Left lung (tissue), 10 donors: ENCODE results near the gene XXYLT1. TPM values are rescaled to one million over a fixed set of nuclear protein-coding genes. Genes with fewer than 3 reads are reported as not detected.
"Not testable (repeated sequence)": the region's sequence is repeated elsewhere in the genome, so short reads cannot be mapped to it uniquely, and the experiment has no call there.

ENCODE experiments used
- ATAC-seq: fragments of 200-7000 bp; cut with Tn5 transposase; one replicate; pipeline ENCODE4 v1.9.1; 2020; ENCODE audit warnings: moderate library complexity
- DNase-seq, 4 donors: peaks; one replicate each; pipeline ENCODE4 v3.0.0-alpha.2; 2013 to 2020
- H3K27ac ChIP-seq, 2 donors: fragments of 200-600 bp; sonication (generic) in 1 of 2; one replicate each; pipeline versions ENCODE4 v1.5.0 to v1.8.0; 2020 to 2021
- H3K27me3 ChIP-seq, 2 donors: fragments of 200-600 bp; sonication (generic) in 1 of 2; one replicate each; pipeline versions ENCODE4 v1.5.0 to v1.8.0; 2020 to 2021
- H3K36me3 ChIP-seq, 2 donors: fragments of 200-600 bp; sonication (generic) in 1 of 2; one replicate each; pipeline versions ENCODE4 v1.5.0 to v1.8.0; 2020 to 2021
- H3K4me1 ChIP-seq, 2 donors: fragments of 200-600 bp; one replicate each; pipeline ENCODE4 v1.8.0; 2021
- H3K4me3 ChIP-seq, 2 donors: fragments of 200-600 bp; sonication (generic) in 1 of 2; one replicate each; pipeline versions ENCODE4 v1.5.0 to v1.8.0; 2020 to 2021; ENCODE audit warnings: mild to moderate bottlenecking in 1 of 2
- H3K9me3 ChIP-seq, 2 donors: fragments of 200-600 bp; sonication (generic) in 1 of 2; one replicate each; pipeline versions ENCODE4 v1.5.0 to v1.8.0; 2020 to 2021
- intact Hi-C, 2 donors: fragments of 100-400 bp; cut with DNase I; formaldehyde crosslinking; loops; one replicate each; pipeline versions ENCODE4 v1.11.2 to v1.14.2; 2022
- polyA plus RNA-seq, 6 donors: library from polyadenylated mRNA; unstranded; fragments of 120-200 nt; gene quantifications; one replicate each; pipeline ENCODE4 v1.2.1, GENCODE V29; 2013; ENCODE audit not compliant: insufficient read length in 6 of 6
- total RNA-seq, 2 donors: library from RNA; stranded (reverse); fragmentation: NEBNext Ultra II Directional; extraction: Animal tissue kit (Norgen Biotek cat#: 25700); gene quantifications; one replicate each; pipeline ENCODE4 v1.2.1, GENCODE V29; 2021
- TF ChIP-seq, protein P1 (sequence below), 2 donors: fragments of 200-600 bp; sonication (generic) in 1 of 2; IDR thresholded peaks; one replicate each; pipeline versions ENCODE4 v1.5.0 to v1.8.0; 2021; ENCODE audit warnings: antibody characterized with exemption in 2 of 2
- donor health status: DM: no; HTN: yes; CAD: no.
- donor health status: DM: no; HTN: no; CAD: no.

The XXYLT1 gene
- total and polyA plus RNA-seq, 8 donors, result 11.3 to 31.1 (median 25.5) TPM

DNA sequence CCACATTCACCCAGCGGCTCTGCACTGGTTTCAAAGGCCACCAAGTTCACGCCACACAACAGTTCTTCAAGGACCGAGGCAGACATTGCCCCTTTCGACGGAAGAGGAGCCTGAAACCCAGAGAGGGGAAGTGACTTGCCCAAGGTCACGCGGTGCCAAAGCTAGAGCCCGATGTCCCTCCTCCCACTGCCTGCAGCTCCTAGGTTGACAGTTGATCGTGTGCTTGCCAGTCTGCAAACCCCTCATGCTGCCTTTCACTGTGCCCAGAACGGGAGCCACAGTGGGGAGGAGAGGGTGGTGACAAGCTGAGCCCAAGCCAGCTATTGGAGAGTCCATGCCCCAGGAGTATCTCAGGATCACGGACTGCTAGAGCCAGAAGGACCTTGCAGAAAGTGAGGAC, 230.9 kb downstream of the XXYLT1 start:
- H3K27ac ChIP-seq, result no peak overlapping the region
- no peak overlapping the region for H3K4me3 ChIP-seq
- intact Hi-C loops, result no loop called here
- H3K36me3 ChIP-seq, result no peaks in the 10 kb centered on the region
- TF ChIP-seq, protein P1, sequence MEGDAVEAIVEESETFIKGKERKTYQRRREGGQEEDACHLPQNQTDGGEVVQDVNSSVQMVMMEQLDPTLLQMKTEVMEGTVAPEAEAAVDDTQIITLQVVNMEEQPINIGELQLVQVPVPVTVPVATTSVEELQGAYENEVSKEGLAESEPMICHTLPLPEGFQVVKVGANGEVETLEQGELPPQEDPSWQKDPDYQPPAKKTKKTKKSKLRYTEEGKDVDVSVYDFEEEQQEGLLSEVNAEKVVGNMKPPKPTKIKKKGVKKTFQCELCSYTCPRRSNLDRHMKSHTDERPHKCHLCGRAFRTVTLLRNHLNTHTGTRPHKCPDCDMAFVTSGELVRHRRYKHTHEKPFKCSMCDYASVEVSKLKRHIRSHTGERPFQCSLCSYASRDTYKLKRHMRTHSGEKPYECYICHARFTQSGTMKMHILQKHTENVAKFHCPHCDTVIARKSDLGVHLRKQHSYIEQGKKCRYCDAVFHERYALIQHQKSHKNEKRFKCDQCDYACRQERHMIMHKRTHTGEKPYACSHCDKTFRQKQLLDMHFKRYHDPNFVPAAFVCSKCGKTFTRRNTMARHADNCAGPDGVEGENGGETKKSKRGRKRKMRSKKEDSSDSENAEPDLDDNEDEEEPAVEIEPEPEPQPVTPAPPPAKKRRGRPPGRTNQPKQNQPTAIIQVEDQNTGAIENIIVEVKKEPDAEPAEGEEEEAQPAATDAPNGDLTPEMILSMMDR (IDR thresholded peaks at IDR 0.05), result no peak
- ATAC-seq (peak; percentile 60), DNase-seq (peak in 2 of 4 donors; percentile 79 to 89)
- H3K4me1 ChIP-seq, result peaks cover 0 to 6% of the 10 kb centered on the region in 2 donors
- no peaks in the 10 kb centered on the region for H3K27me3 ChIP-seq
- no peaks in the 10 kb centered on the region for H3K9me3 ChIP-seq

DNA sequence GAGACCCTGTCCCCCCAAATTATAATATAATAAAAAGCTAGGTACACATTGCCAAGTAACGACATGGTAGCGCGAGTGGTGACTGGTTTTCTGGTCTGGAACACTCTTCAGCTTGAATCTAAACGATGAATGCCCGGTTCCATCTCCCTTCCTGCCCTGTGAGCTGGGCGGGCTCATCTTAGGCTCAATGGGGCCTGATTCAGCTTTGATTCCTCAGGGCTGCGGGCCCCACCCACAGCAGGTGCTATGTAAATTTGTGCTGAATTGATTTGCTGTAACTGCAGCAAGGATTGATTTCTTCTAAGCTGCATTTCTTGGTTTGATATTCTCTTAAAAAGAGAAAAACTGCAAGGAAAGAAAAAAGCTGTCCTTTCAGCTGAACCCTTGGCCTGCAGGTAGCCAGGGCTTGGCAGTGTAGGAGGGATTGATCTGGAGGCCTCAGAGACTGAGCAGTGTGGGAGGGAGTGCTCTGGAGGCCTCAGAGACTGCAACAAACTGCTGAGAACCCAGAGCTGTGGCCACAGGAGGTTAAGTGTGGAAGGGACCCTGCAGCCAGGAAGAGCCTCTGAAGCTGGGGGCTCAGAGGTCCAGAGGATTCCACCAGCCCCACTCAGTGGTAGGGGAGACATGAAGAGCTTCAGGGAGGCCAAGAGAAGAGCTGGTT, 231.6 kb downstream of the XXYLT1 start:
- intact Hi-C loops, result no loop called here
- ATAC-seq, result no peak
- TF ChIP-seq, protein P1 (IDR thresholded peaks at IDR 0.05), result no peak

DNA sequence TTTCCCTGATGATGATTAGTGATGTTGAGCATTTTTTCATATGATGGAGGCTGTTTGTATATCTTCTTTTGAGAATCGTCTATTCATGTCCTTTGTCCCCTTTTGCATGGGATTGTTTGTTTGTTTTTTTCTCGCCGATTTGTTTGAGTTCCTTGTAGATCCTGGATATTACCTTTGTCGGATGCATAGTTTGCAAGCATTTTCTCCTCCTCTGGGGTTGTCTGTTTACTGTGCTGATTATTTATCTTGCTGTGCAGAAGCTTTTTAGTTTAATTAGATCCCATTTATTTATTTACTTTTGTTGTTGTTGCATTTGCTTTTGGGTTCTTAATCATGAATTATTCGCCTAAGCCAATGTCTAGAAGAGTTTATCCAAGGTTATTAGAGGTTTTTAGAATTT, 232.8 kb downstream of the XXYLT1 start:
- no peak for ATAC-seq
- TF ChIP-seq, protein P1 (IDR thresholded peaks at IDR 0.05), result no peak
- Histone ChIP-seq H3K27ac (no peak overlapping the region), H3K27me3 (no peaks in the 10 kb centered on the region), H3K4me3 (no peak overlapping the region), H3K36me3 (no peaks in the 10 kb centered on the region), H3K4me1 (peaks cover 0 to 6% of the 10 kb centered on the region in 2 donors), H3K9me3 (no peaks in the 10 kb centered on the region)
- no peak for DNase-seq
- intact Hi-C loops, result no loop called here

More for the DNA sequence above, 231.6 kb downstream of the XXYLT1 start:
- peaks cover 0 to 6% of the 10 kb centered on the region in 2 donors for H3K4me1 ChIP-seq
- peak in 1 of 4 donors; percentile 10 for DNase-seq
- no peak overlapping the region for H3K27ac ChIP-seq
- no peak overlapping the region for H3K4me3 ChIP-seq
- H3K9me3 ChIP-seq, result no peaks in the 10 kb centered on the region
- no peaks in the 10 kb centered on the region for H3K36me3 ChIP-seq
- no peaks in the 10 kb centered on the region for H3K27me3 ChIP-seq

DNA sequence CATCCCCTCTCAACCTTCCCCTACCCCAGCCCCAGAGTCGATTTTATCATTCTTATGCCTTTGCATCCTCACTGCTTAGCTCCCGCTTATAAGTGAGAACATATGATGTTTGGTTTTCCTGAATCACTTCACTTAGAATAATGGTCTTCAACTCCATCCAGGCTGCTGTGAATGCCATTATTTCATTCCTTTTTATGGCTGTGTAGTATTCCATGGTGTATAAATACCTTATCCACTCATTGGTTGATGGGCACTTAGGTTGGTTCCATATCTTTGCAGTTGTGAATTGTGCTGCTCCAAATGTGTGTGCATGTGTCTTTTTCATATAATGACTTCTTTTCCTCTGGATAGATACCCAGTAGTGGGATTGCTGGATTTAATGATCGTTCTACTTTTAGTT, 233.4 kb downstream of the XXYLT1 start:
- not testable (repeated sequence) for H3K27ac ChIP-seq

DNA sequence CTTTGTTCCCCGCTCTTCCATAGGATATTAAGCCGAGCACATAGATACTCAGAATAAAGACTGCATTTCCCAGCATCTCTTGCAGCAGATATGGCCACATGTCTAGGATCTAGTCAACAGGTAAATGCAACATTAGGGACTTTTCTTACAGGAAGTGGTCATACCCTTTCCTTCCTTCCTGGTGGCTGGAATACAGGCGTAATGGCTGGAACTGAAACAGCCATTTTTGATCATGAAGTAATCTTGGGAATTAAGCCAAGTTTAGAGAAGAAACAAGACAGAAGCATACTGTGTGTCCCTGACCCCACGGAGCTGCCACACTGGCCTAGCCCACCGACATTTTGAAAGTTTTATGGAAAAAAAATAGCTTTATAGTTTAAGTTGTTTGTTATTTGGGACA, 234.0 kb downstream of the XXYLT1 start:
- no peak for ATAC-seq
- TF ChIP-seq, protein P1 (IDR thresholded peaks at IDR 0.05), result no peak
- H3K4me1 ChIP-seq, result peaks cover 0 to 6% of the 10 kb centered on the region in 2 donors
- no peaks in the 10 kb centered on the region for H3K36me3 ChIP-seq
- no peak for DNase-seq
- no peaks in the 10 kb centered on the region for H3K9me3 ChIP-seq
- no peak overlapping the region for H3K4me3 ChIP-seq
- intact Hi-C loops, result no loop called here
- H3K27me3 ChIP-seq, result no peaks in the 10 kb centered on the region
- H3K27ac ChIP-seq, result no peak overlapping the region

More for the DNA sequence above, 233.4 kb downstream of the XXYLT1 start:
- ATAC-seq, intact Hi-C loops, DNase-seq, H3K36me3 ChIP-seq, H3K9me3 ChIP-seq, H3K27me3 ChIP-seq, H3K4me1 ChIP-seq, H3K4me3 ChIP-seq: not testable (repeated sequence)

DNA sequence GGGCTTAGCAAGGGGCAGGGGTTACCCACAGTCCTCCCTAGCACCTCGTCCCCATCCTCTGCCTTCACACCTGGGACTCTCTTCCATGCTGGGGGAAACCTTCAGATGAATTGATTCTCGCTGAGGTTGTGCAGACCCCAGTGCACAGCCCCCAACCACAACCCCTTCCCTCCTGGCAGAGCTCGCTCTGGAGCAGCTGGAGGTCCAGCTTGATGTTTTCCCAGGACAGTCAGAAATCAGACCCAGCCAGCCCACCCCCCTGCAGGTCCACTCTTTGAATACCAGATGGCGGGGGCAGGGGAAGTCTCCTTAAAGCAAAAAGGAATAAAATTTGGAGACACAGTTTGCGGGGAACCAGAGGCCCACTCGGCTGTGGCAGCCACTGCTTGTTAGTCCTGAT, 234.4 kb downstream of the XXYLT1 start:
- TF ChIP-seq, protein P1 (IDR thresholded peaks at IDR 0.05), result no peak
- ATAC-seq (no peak), DNase-seq (no peak)
- H3K27me3 ChIP-seq, result no peaks in the 10 kb centered on the region
- H3K4me1 ChIP-seq, result peaks cover 0 to 6% of the 10 kb centered on the region in 2 donors
- intact Hi-C loops, result no loop called here
- H3K9me3 ChIP-seq, result no peaks in the 10 kb centered on the region
- H3K4me3 ChIP-seq, result no peak overlapping the region
- H3K27ac ChIP-seq, result no peak overlapping the region
- no peaks in the 10 kb centered on the region for H3K36me3 ChIP-seq
